ENCODE results near the gene MRPL24. TPM values are rescaled to one million over a fixed set of nuclear protein-coding genes. Genes with fewer than 3 reads are reported as not detected.

Gene MRPL24
- total RNA-seq, 1 experiment from 2014 or later, result 175 TPM

DNA sequence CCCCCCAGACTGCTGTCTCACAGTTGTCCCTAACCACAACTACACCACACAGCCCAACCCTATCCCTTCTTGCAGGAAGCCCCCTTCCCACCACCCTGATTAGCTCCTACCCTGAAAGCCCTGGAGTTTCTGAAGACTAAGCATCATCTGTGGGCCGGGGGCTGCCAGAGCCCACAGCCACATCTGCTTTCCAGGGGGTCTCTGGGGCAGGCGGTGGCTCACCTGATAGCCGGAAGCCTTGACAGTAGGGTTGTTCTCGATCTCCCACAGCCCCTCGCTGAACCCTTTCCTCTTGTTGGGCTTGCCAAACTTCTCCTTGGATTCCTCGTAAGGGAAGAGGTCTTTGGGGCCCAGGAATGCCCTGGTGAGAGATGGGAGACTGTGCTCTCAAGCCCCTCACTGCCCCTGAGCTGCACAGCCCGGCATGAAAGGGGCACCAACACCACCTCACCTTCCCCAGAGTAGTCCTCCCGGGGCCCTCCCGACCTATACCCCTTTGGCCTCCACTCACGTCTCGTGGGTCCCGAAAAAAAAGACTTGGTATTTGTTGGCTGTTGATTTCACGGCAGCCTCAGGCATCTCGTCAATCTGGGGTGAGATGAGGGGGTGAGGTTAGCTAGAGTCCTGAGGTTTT is 4.0 kb upstream of the MRPL24 start:
- DNase-seq (ENCODE audit: extremely low read depth, low read depth), result no peak

GRCh38 chr1:156744344-156744743 is 3.5 kb upstream of the MRPL24 start:
- no peak for DNase-seq (ENCODE audit: extremely low read depth, low read depth)

- DNase-seq (ENCODE audit: extremely low read depth, low read depth), result no peak
Measured at GRCh38 chr1:156743367-156744302, 2.7 kb upstream of the MRPL24 start.

GRCh38 chr1:156742801-156743200 is 1.9 kb upstream of the MRPL24 start:
- no peak for DNase-seq (ENCODE audit: extremely low read depth, low read depth)

GRCh38 chr1:156742017-156742416 is 1.1 kb upstream of the MRPL24 start:
- no peak for DNase-seq (ENCODE audit: extremely low read depth, low read depth)

DNA sequence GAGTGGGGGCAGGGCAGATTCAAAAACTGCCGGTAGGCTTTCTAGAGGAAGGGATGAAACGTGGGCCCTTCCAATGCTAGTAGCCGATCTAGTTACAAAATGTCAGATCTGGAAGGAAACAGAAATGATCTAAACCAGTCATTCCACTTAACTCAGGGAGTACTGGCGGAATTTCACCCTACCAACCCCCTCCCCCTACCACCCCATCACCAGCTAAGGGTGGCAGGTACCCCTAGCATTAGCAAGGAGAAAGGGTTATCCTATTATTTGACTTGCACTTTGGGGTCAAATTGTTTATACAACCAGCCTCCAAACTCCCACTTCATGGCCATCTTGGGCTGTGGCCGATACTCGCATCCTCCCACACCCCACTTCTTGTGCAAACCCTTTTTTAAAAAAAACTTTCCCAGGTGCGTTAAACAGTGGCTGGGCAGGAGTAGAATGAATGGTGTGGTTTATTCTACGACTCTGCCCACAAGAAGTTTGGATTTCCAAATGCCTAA is 644 bp upstream of the MRPL24 start:
- DNase-seq (ENCODE audit: extremely low read depth, low read depth), result no peak

- DNase-seq (ENCODE audit: extremely low read depth, low read depth), result no peak
Measured at GRCh38 chr1:156740237-156740740, 599 bp downstream of the MRPL24 start.

GRCh38 chr1:156738916-156739315 is 2.0 kb downstream of the MRPL24 start:
- no peak for DNase-seq (ENCODE audit: extremely low read depth, low read depth)

DNA sequence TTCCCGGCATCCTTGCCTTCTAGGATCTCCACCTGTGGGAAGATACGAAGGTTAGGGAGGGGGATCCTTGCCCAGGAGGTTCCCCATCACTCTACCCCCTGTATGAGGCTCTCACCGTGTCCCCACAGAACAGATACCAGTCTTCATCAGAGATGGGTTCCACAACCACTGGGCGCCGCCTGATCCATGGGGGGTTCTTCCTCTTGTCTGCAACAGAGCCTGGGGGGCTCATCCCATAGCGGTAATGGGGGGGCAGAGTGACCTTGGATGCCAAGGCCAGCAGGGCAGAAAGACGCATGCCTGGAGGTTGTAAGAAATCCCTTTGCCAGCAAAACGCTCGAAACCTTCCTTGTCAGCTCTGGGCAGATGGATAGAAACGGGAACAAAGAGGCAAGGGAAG is 2.5 kb downstream of the MRPL24 start:
- no peak for DNase-seq (ENCODE audit: extremely low read depth, low read depth)

DNA sequence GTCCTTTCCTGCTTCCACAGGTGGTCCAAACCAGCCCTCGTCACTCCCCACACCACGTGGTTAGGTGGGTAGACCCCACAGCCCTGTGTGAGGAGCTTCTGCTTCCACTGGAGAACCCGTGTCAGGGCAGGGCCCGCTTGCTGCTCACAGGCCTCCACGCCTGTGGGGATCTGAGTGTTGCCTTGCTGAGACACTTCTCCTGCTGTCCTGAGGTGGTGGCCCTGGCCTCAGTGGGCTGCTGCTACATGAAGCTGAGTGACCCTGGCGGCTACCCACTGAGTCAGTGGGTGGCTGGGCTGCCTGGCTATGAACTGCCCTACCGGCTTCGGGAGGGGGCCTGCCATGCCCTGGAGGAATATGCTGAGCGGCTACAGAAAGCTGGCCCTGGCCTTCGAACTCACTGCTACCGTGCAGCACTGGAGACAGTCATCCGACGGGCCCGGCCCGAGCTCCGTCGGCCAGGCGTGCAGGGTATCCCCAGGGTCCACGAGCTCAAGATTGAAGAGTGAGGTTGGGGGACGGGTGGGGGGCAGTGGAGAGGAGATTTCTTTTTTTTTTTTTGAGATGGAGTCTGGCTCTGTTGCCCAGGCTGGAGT is 6.8 kb downstream of the MRPL24 start:
- no peak for DNase-seq (ENCODE audit: extremely low read depth, low read depth)

- DNase-seq (ENCODE audit: extremely low read depth, low read depth), result peak; percentile 98
Measured at GRCh38 chr1:156728599-156729462, 12.1 kb downstream of the MRPL24 start, which contains the start of gene ISG20L2. TSS of gene ISG20L2 (minus strand) at chr1:156728766. CDS start at chr1:156727652, 1,114 bp downstream.

- peak; percentile 76 for DNase-seq (ENCODE audit: extremely low read depth, low read depth)
Measured at GRCh38 chr1:156727926-156728598, 12.8 kb downstream of the MRPL24 start, which contains the start of gene METTL25B. TSS of gene METTL25B (plus strand) at chr1:156728469. CDS start at chr1:156729105, 636 bp downstream.

GRCh38 chr1:156727492-156727891 is 13.4 kb downstream of the MRPL24 start:
- DNase-seq (ENCODE audit: extremely low read depth, low read depth), result no peak

- DNase-seq (ENCODE audit: extremely low read depth, low read depth), result peak; percentile 84
Measured at GRCh38 chr1:156726549-156727226, 14.2 kb downstream of the MRPL24 start.

DNA sequence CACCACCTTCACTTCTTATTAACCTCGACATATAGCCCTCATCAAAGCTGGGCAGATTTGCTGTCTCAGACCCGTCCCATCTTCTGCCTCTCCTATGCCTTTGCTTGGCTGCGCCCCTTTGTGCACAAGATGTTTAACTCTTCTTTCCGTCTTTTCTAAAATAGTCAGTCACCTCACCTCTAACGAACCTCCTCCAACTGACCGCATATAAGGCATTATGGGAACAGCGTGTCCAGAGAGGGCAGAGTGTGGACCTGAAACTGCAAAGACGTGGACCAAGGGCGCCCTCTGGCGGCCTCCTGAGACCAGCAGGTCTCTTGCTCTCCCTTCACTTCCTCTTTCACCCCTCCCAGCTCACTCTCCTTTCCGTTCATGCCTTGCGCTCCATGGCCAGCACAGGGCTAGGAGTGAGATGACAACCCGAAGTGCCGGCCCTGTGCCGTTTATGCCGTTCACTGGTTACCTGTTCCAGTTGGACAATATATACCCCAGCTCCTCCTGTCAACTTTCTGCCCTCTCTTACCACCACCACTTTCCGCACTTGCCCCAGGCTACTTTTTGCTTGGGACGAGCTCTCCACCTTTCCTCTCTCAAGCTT is 15.1 kb downstream of the MRPL24 start:
- peak; percentile 93 for DNase-seq (ENCODE audit: extremely low read depth, low read depth)

- DNase-seq (ENCODE audit: extremely low read depth, low read depth), result no peak
Measured at GRCh38 chr1:156721535-156721934, 19.4 kb downstream of the MRPL24 start.

DNA sequence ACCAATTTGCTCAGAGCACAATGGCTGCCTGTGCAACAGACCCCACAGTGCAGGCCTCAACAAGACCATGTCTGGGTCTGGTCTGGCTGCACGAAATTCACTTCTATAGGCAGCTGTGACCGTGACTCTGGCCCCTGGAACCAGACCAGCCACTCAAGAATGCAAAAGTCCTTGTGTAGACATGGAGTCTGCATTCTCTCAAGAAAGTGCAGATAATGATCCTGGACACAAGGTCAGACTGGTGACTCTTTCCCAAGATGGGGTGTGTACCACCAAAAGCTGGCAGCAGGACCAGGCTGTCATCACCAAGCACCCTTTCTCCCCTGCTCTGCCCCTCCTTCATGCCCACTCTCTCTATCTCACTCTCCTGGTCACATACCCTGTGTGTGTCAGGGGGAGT is 19.8 kb downstream of the MRPL24 start:
- DNase-seq (ENCODE audit: extremely low read depth, low read depth), result no peak

GRCh38 chr1:156717351-156717750 is 23.5 kb downstream of the MRPL24 start:
- DNase-seq (ENCODE audit: extremely low read depth, low read depth), result no peak
